Gastroesophageal sphincter (tissue), 3 donors: ENCODE data around the gene UNC119B.

Experiments used
- POLR2A ChIP-seq, 2 donors: fragments of 450-650 bp; IDR thresholded peaks; one replicate each; pipeline ENCODE4 v1.6.1; 2017; ENCODE audit warnings: antibody characterized with exemption in 2 of 2, mild to moderate bottlenecking in 2 of 2, moderate library complexity in 1 of 2
- POLR2AphosphoS5 ChIP-seq: sonication (generic); formaldehyde crosslinking; IDR thresholded peaks from one replicate; pipeline ENCODE4 v1.6.1; 2017; ENCODE audit warnings: antibody characterized with exemption
- TF ChIP-seq, protein P1 (sequence below), 4 experiments: fragments of 200-600 bp in 2 of 4; fragments of 450-650 bp in 2 of 4; sonication (generic) in 1 of 4; IDR thresholded peaks; one replicate each; pipeline ENCODE4 v1.5.1; 2017 to 2019; ENCODE audit warnings: antibody characterized with exemption in 4 of 4, mild to moderate bottlenecking in 2 of 4, moderate library complexity in 2 of 4

DNA sequence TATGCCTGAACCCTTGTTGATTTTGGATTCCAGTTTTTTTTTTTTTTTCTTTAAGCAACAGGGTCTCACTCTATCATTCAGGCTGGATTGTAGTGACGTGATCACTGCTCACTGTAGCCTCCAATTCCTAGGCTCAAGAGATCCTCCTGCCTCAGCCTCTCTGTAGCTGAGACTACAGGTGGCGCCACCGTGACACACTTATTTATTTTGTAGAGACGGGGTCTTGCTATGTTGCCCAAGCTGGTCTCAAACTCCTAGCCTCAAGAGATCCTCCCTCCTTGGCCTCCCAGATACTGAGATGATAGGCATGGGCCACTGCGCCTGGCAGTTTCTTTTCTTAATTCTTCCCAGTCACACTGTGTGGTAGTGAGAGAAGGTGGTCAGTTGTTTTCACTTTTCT is 40.5 kb downstream of the UNC119B start:
- TF ChIP-seq, protein P1, sequence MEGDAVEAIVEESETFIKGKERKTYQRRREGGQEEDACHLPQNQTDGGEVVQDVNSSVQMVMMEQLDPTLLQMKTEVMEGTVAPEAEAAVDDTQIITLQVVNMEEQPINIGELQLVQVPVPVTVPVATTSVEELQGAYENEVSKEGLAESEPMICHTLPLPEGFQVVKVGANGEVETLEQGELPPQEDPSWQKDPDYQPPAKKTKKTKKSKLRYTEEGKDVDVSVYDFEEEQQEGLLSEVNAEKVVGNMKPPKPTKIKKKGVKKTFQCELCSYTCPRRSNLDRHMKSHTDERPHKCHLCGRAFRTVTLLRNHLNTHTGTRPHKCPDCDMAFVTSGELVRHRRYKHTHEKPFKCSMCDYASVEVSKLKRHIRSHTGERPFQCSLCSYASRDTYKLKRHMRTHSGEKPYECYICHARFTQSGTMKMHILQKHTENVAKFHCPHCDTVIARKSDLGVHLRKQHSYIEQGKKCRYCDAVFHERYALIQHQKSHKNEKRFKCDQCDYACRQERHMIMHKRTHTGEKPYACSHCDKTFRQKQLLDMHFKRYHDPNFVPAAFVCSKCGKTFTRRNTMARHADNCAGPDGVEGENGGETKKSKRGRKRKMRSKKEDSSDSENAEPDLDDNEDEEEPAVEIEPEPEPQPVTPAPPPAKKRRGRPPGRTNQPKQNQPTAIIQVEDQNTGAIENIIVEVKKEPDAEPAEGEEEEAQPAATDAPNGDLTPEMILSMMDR (IDR thresholded peaks at IDR 0.05): no peak
- no peak for TF ChIP-seq POLR2A (IDR thresholded peaks at IDR 0.05)
- no peak for TF ChIP-seq POLR2AphosphoS5
